GM23248 (cell line): ENCODE results near the gene FILIP1. TPM values are rescaled to one million over a fixed set of nuclear protein-coding genes. Genes with fewer than 3 reads are reported as not detected.
"Not testable (repeated sequence)": the region's sequence is repeated elsewhere in the genome, so short reads cannot be mapped to it uniquely, and the experiment has no call there.

ENCODE experiments used
- DNase-seq: peaks from one replicate; pipeline ENCODE4 v3.0.0-alpha.2; 2015
- H2AFZ ChIP-seq: fragments of 200-600 bp; sonication (generic); 2 replicates; pipeline ENCODE4 v1.6.1; 2016; ENCODE audit warnings: antibody characterized with exemption
- H3F3A ChIP-seq: fragments of 200-600 bp; sonication (generic); 2 replicates; pipeline ENCODE4 v1.6.1; 2016; ENCODE audit warnings: mild to moderate bottlenecking, antibody characterized with exemption, mixed run types; ENCODE audit not compliant: insufficient read depth
- H3K27ac ChIP-seq: fragments of 200-600 bp; sonication (generic); 2 replicates; pipeline ENCODE4 v1.5.1; 2016; ENCODE audit warnings: mild to moderate bottlenecking
- H3K27me3 ChIP-seq: fragments of 200-600 bp; sonication (generic); replicated peaks from 2 replicates; pipeline ENCODE4 v1.6.1; 2016; ENCODE audit warnings: mild to moderate bottlenecking; ENCODE audit not compliant: insufficient read depth
- H3K36me3 ChIP-seq: fragments of 200-600 bp; sonication (generic); 2 replicates; pipeline ENCODE4 v1.6.1; 2016; ENCODE audit warnings: low read depth, mild to moderate bottlenecking
- H3K4me1 ChIP-seq: fragments of 200-600 bp; sonication (generic); 2 replicates; pipeline ENCODE4 v1.6.1; 2016; ENCODE audit warnings: mild to moderate bottlenecking; ENCODE audit not compliant: insufficient read depth
- H3K4me2 ChIP-seq: fragments of 200-600 bp; sonication (generic); one replicate; pipeline ENCODE4 v1.6.1; 2016; ENCODE audit warnings: mild to moderate bottlenecking; ENCODE audit not compliant: unreplicated experiment
- H3K4me3 ChIP-seq: fragments of 200-600 bp; sonication (generic); 2 replicates; pipeline ENCODE4 v1.5.1; 2016; ENCODE audit warnings: mild to moderate bottlenecking
- H3K79me2 ChIP-seq: fragments of 200-600 bp; sonication (generic); 2 replicates; pipeline ENCODE4 v1.6.1; 2016; ENCODE audit warnings: mild to moderate bottlenecking; ENCODE audit not compliant: insufficient read depth
- H3K9ac ChIP-seq: fragments of 200-600 bp; sonication (generic); 2 replicates; pipeline ENCODE4 v1.6.1; 2016; ENCODE audit warnings: mild to moderate bottlenecking
- H3K9me2 ChIP-seq: fragments of 200-600 bp; sonication (generic); 2 replicates; pipeline ENCODE4 v1.6.1; 2016; ENCODE audit warnings: mixed run types, mild to moderate bottlenecking, moderate library complexity; ENCODE audit not compliant: insufficient read depth
- H3K9me3 ChIP-seq: fragments of 200-600 bp; sonication (generic); one replicate; pipeline ENCODE4 v1.6.1; 2017; ENCODE audit warnings: low read depth
- H4K20me1 ChIP-seq: fragments of 200-600 bp; sonication (generic); 2 replicates; pipeline ENCODE4 v1.6.0; 2016; ENCODE audit not compliant: insufficient read depth
- EZH2 ChIP-seq: fragments of 200-600 bp; sonication (generic); IDR thresholded peaks from 2 replicates; pipeline ENCODE4 v1.6.1; 2018; ENCODE audit warnings: antibody characterized with exemption, mild to moderate bottlenecking; ENCODE audit not compliant: insufficient read depth, poor library complexity, severe bottlenecking
- EZH2phosphoT487 ChIP-seq: fragments of 200-600 bp; sonication (generic); IDR thresholded peaks from 2 replicates; pipeline ENCODE4 v1.6.1; 2018; ENCODE audit warnings: antibody characterized with exemption, moderate library complexity, mild to moderate bottlenecking, low read depth; ENCODE audit not compliant: insufficient read depth
- WGBS, 2 experiments: methylation state at CpG; one replicate each; pipeline ENCODE4 v1.1.6; 2015 to 2017; ENCODE audit warnings: low lambda C conversion rate in 2 of 2, low coverage in 1 of 2; ENCODE audit errors: missing lambda C conversion rate in 2 of 2; 5-methylcytosine and 5-hydroxymethylcytosine counted together
- in situ Hi-C: fragments of 300-500 bp; cut with MboI; formaldehyde crosslinking; loops from 2 replicates; pipeline ENCODE4 v1.15.0; 2020
- polyA plus RNA-seq: library from polyadenylated mRNA; unstranded; fragments of >200 nt; fragmentation: Nextera tagmentation; extraction: Ambion mirVana; gene quantifications from 2 replicates; pipeline ENCODE4 v1.2.1, GENCODE V29; 2016
- total RNA-seq: library from RNA; depleted of rRNA; stranded (reverse); fragments of >200 nt; shearing (Covaris generic); gene quantifications from 2 replicates; pipeline ENCODE4 v1.2.3, GENCODE V29; 2014

The FILIP1 gene
- total and polyA plus RNA-seq, 2 experiments from 2014 or later: under 0.01 TPM; not detected in 1

DNA sequence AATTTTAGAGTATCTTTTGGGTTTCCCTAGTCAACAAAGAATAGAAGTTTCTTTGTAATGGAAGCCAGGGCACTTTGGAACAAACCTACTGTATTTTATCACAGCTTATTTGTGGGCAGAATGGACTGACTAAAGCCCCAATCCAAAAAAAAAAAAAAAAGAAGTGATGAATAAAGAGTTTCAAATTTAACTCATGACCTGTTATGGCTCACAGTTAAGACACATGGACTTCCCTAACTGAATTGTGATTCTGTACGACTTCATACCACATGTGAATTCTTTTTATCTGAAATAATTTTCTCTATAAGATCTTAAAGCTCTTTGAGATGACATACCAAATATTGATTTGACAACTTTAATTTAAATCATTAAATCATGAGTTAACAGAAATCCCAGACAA lies 77.2 kb downstream of the FILIP1 start:
- Histone ChIP-seq H3K4me1 (peaks cover 23% of the 10 kb centered on the region), H3K36me3 (no peaks in the 10 kb centered on the region), H2AFZ (no peak overlapping the region), H3F3A (peaks cover 17% of the 10 kb centered on the region), H3K9me3 (no peaks in the 10 kb centered on the region), H3K4me2 (no peak overlapping the region), H3K9me2 (no peaks in the 10 kb centered on the region), H3K27ac (no peak overlapping the region), H3K27me3 (no peaks in the 10 kb centered on the region), H3K9ac (no peak overlapping the region), H3K4me3 (no peak overlapping the region), H4K20me1 (no peaks in the 10 kb centered on the region), H3K79me2 (no peaks in the 10 kb centered on the region)
- 65 to 77% methylated on average over 1 of the region's 1 CpG for WGBS, 2 experiments
- in situ Hi-C loops: no loop called here
- no peak for DNase-seq
- TF ChIP-seq EZH2: no peak
- no peak for TF ChIP-seq EZH2phosphoT487

DNA sequence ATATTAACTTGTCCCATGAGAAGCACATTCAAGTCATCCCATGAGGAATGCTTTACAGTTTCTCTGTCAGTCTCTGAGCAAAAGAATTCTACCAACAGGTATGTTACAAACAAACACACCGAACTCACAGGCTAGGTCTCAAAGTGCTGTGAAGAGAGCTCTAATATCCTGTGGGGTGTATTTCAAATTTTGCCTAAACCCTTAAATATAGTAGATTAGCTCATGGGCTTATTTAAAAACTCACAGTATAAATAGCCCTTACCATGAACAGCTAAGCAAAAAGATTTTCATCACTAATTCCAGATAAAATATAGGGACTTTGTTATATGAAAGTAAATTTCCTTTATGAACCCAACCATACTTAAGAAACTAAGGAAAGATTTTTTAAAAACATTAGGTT lies 77.8 kb downstream of the FILIP1 start:
- TF ChIP-seq EZH2 (no peak), EZH2phosphoT487 (no peak)
- Histone ChIP-seq H3K4me2 (no peak overlapping the region), H3K4me3 (no peak overlapping the region), H3K9ac (no peak overlapping the region), H3K9me2 (no peaks in the 10 kb centered on the region), H3K27me3 (no peaks in the 10 kb centered on the region), H3F3A (peaks cover 13% of the 10 kb centered on the region), H4K20me1 (no peaks in the 10 kb centered on the region), H2AFZ (no peak overlapping the region), H3K79me2 (no peaks in the 10 kb centered on the region), H3K9me3 (no peaks in the 10 kb centered on the region), H3K36me3 (no peaks in the 10 kb centered on the region), H3K4me1 (peaks cover 23% of the 10 kb centered on the region), H3K27ac (no peak overlapping the region)
- WGBS, 2 experiments: 94 to 97% methylated on average over 1 of the region's 1 CpG
- in situ Hi-C loops: no loop called here
- DNase-seq: no peak

- Histone ChIP-seq H3K36me3 (no peaks in the 10 kb centered on the region), H3K4me3 (no peak overlapping the region), H3K9me2 (no peaks in the 10 kb centered on the region), H3K4me2 (no peak overlapping the region), H3K9me3 (no peaks in the 10 kb centered on the region), H3K9ac (no peak overlapping the region), H2AFZ (no peak overlapping the region), H3K27ac (no peak overlapping the region), H3F3A (peaks cover 24% of the 10 kb centered on the region), H3K27me3 (no peaks in the 10 kb centered on the region), H3K79me2 (no peaks in the 10 kb centered on the region), H3K4me1 (peaks cover 33% of the 10 kb centered on the region), H4K20me1 (no peaks in the 10 kb centered on the region)
- in situ Hi-C loops: no loop called here
- DNase-seq: no peak
- TF ChIP-seq EZH2: no peak
- TF ChIP-seq EZH2phosphoT487: no peak
- WGBS, 2 experiments: 71 to 78% methylated on average over 4 of the region's 4 CpGs
Measured at GRCh38 chr6:75414445-75415021, 79.1 kb downstream of the FILIP1 start.

GRCh38 chr6:75412969-75413662 lies 80.5 kb downstream of the FILIP1 start:
- H3K9me2 ChIP-seq: no peaks in the 10 kb centered on the region
- H3K27ac ChIP-seq: no peak overlapping the region
- peaks cover 32% of the 10 kb centered on the region for H3K4me1 ChIP-seq
- H3K79me2 ChIP-seq: no peaks in the 10 kb centered on the region
- no peak for DNase-seq
- WGBS, 2 experiments: 82 to 83% methylated on average over 3 of the region's 3 CpGs
- no peaks in the 10 kb centered on the region for H3K27me3 ChIP-seq
- in situ Hi-C loops: no loop called here
- H4K20me1 ChIP-seq: no peaks in the 10 kb centered on the region
- no peak overlapping the region for H3K4me3 ChIP-seq
- no peaks in the 10 kb centered on the region for H3K9me3 ChIP-seq
- no peak for TF ChIP-seq EZH2phosphoT487
- no peak for TF ChIP-seq EZH2
- no peak overlapping the region for H2AFZ ChIP-seq
- H3F3A ChIP-seq: peaks cover 19% of the 10 kb centered on the region
- H3K9ac ChIP-seq: no peak overlapping the region
- H3K36me3 ChIP-seq: no peaks in the 10 kb centered on the region
- no peak overlapping the region for H3K4me2 ChIP-seq

DNA sequence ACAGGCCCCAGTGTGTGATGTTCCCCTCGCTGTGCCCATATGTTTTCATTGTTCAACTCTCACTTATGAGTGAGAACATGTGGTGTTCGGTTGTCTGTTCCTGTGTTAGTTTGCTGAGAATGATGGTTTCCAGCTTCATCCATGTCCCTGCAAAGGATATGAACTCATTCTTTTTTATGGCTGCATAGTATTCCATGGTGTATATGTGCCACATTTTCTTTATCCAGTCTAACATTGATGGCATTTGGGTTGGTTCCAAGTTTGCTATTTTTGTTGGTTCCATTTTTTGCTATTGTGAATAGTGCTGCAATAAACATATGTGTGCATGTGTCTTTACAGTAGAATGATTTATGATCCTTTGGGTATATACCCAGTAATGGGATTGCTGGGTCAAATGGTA lies 83.0 kb downstream of the FILIP1 start:
- 71 to 84% methylated on average over 2 of the region's 2 CpGs for WGBS, 2 experiments
- H3K9ac ChIP-seq, H3K79me2 ChIP-seq, DNase-seq, H3K9me3 ChIP-seq, H3K9me2 ChIP-seq, H2AFZ ChIP-seq, H3K27ac ChIP-seq, H3K4me3 ChIP-seq, H3K27me3 ChIP-seq, in situ Hi-C loops, H4K20me1 ChIP-seq, H3K36me3 ChIP-seq, H3K4me2 ChIP-seq: not testable (repeated sequence)
- H3K4me1 ChIP-seq: peaks cover 28% of the 10 kb centered on the region
- peaks cover 16% of the 10 kb centered on the region for H3F3A ChIP-seq
